ENCODE results near the gene IRF7.

DNA sequence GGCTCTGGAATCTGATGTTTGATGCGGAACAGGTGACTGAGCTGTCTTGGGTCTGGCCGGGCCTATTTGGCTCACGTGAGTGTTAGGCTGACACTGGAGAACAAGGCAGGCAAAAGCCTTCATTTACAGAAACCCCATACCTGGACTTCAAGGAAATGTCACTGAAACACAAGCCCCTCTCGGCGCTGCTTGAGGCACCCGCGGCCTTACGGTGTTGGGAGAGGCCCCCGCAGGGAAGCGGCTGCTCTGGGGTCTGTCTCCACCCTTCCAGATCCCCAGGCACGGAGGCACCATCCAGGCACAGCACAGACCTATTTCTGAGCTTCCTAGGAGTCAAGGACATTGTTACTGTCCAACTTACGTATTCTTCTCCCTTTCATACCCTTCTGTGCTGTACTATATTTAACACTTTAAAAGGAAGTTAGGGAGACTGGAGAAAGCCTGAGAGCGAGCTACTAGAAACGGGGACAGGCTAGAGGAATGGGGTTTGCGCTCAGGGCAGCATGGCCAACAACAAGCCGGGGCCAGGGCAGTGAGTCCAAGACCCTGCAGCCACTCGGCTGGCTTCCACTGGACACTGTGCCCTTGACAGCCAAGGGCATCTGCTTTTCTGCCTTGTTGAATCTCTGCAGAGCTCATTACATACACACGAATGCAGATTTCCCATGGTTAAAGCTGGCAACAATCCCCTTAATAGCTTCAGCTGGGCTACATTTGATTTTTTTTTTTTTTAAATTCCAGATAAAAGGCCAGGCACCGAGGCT lies 45.1 kb upstream of the IRF7 start:
- no peak for TF ChIP-seq EZH2 (IDR thresholded peaks at IDR 0.05; ENCODE audit: insufficient read depth, low read length)
- TF ChIP-seq CTCF (IDR thresholded peaks at IDR 0.05; ENCODE audit: insufficient read depth, low read depth, low read length): no peak

Measured in astrocyte (in vitro differentiated cells and primary cell).